NCI-H2171 (cell line): ENCODE results near the gene CDC42BPG.
"Not testable (repeated sequence)": the region's sequence is repeated elsewhere in the genome, so short reads cannot be mapped to it uniquely, and the experiment has no call there.

ENCODE experiments used
- DNase-seq: peaks from one replicate; lab custom pipeline; 2025; lab: John Stamatoyannopoulos, UW

CDC42BPG gene

GRCh38 chr11:64835616-64836447 is 8.6 kb downstream of the CDC42BPG start:
- no peak for DNase-seq

- no peak for DNase-seq
These were observed 9.5 kb downstream of the CDC42BPG start for GRCh38 chr11:64834723-64835615.

DNA sequence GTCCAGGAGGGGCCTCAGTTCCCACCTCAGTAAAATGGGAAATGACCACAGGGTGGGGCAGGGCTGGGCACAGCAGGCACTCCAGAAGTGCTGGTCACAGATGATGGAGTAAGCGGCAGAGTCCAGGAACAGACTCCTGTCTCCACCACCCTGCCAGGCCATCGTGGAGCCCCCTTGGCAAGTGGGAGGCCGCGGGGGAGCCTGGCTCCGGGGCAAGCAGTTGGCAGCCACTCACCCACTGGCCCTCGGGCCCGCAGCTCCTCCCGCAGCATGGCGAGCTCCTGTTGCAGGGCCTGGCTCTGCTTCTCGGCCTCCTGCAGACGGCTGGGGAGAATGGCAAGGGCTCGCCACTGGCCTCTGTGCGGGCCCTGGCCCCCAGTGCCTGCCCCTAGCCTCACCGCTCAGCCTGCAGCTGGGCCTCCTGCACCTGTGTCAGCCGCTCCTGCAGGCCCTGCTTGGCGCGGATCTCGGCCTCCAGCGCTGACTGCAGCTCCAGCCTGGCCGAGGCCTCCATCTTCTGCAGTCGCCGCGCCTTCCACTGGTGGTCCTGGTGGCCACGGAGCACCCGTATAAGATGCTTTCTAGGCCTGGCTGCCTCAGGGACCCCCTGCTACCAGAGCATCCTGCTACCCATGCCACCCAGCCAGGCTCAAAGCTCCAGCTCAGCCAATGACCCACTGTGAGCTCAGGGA is 10.3 kb downstream of the CDC42BPG start:
- no peak for DNase-seq

GRCh38 chr11:64833509-64833908 is 10.9 kb downstream of the CDC42BPG start:
- no peak for DNase-seq

GRCh38 chr11:64833198-64833502 is 11.3 kb downstream of the CDC42BPG start:
- no peak for DNase-seq

- DNase-seq, result no peak
These were observed 11.8 kb downstream of the CDC42BPG start for GRCh38 chr11:64832467-64833197.

GRCh38 chr11:64831411-64831891 is 13.0 kb downstream of the CDC42BPG start:
- DNase-seq, result no peak

- no peak for DNase-seq
These were observed 14.8 kb downstream of the CDC42BPG start for GRCh38 chr11:64829536-64830251.

DNA sequence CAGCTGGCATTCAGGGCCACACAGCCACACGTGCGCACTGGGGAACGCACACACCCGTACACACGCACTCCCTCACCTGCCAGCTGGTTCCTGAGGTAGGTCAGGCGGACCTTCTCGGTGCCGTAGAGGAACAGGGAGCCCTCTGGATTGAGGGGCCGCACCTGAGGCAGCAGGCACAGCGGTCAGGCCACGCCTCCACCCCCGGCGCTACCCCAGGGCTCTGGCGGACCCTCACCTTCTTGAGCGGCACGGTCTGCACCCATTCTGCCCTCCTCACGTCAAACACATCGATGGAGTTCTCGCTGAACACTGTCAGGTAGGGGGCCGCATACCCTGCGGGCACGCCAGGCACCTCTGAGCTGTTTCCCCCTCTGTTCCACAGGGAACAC is 17.0 kb downstream of the CDC42BPG start:
- no peak for DNase-seq

DNA sequence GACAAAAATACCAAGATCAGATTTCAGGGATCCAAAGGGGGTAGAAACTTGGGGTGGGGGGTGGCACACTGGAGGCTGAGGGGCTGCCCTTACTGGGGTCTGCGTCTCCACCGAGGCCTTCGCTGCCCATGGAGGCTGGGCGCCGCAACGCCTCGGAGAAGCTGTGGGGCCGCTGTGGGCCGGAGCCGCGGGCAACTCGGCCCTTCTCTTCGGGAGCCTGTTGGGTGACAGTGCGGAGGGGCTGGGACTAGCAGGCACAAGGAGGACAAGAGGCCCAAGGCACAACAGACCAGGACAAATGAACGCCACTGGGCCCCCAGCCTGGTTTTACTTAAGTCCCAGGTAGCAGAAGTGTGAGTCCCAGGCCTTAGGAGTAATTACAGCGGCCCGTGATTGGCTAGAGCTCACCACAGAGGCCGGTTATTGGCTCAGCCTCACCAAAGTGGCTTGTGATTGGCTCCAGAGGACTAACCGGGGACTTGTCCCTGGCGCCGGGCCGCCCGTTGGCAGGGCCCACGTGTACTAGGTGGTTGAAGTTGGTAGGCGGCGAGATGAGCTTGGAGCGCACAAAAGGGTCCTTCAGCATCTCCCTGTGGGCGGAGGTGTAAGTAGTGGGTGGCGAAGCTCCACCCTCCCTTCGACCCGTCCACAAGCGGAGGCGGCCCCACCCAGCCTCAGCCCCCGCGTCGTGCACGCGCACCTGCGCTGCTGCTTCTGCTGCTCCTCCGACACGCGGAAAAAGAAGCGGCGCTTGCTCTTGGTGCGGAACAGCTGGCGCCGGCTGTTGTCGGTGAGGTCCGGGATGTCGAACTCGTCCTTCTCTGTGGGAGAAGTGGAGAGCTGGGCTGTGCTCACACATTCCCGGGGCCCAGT is 17.6 kb downstream of the CDC42BPG start:
- DNase-seq, result no peak

DNA sequence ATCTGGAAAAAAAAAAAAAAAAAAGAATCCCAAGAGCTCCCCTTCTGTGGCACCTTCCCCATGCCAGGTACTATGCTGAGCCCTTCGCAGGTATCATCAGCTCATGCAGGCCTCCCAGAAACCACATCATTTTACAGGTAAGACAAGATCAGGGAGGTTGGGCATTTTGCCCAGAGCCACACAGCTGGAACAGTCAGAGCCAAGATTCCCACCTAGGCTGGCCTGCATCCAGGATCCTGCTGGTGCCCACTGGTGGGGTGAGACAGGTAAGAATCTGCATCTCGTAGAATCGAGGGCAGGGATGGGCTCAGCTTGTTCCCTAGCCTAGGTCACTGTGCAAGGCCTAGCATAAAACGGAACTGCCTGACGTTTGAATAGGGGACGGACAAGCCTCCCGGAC is 18.4 kb downstream of the CDC42BPG start:
- no peak for DNase-seq

DNA sequence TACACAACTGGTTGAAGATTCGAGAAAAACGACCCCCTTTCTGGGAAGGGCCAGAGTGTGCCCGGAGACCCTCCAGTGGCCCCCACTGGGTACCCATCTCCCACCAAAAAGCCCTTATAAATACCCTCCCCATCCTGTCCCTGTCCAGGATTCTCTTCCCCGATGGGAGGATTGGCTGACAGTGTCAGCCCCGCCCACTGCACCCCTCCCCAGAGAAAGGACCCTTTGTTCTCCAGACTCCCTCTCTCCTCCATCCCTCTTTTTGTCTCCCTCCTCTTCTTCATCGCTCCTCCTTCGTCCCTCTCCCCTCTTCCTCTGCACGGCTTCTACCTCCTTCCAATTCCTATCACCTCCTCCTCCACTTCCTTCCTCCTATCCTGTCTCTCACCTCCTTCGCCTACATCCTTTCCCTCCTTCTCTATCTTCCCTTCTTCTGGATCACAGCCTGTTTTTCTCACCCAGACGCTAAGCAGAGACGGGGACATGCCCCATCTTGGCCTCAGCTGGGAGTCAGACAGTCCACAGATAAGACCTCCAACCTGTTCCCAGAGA is 20.8 kb downstream of the CDC42BPG start:
- no peak for DNase-seq

GRCh38 chr11:64817476-64817875 is 27.0 kb downstream of the CDC42BPG start:
- DNase-seq, result no peak

DNA sequence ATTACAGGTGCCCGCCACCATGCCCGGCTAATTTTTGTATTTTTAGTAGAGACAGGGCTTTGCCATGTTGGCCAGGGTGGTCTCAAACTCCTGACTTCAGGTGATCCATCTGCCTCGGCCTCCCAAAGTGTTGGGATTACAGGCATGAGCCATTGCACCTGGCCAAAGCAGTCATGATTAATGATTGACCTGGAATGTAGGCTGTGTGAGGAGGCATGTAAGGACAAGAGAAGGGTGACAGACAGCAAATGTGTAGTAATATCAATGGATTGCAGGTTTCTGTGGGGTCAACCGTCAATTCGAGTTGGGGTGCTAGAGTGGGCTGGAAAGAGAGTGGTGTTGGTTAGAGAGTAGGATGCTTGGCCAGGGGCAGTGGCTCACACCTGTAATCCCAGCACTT is 29.0 kb downstream of the CDC42BPG start:
- not testable (repeated sequence) for DNase-seq

GRCh38 chr11:64814712-64815187 is 29.7 kb downstream of the CDC42BPG start:
- DNase-seq, result no peak

DNA sequence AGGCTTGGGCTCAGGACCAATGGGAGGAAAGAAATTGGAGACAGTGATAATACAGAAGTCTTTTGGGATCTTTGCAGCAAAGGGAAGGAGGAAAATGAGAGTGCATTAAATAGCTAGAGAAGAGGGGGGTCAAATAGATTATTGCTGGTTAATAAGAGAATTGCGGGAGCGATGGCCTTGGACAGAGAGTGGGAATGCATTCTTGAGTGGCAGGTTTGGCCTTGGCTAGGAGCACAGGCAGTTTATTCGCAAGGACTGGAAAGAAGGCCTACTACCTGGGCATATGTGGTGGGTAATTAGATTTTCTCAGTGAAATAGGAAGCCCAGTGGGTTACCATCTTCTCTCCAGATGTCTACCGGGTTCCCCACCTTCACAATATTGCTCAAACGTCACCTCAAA is 30.6 kb downstream of the CDC42BPG start:
- no peak for DNase-seq

DNA sequence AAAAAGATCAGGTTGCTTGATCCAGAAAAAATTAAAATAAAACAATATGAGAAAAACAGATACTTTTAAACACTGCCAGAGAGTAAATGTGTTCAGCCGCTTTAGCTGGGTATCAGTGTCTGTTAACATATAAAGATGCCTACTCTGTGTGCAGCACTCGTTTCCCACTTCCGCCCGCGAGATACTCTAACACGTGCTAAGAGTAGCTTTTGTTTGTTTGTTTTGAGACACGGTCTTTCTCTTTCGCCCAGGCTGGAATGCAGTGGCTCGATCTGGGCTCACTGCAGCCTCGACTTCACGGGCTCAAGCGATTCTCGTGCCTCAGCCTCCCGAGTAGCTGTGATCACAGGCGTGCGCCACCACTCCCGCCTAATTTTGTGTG is 33.6 kb downstream of the CDC42BPG start:
- no peak for DNase-seq

DNA sequence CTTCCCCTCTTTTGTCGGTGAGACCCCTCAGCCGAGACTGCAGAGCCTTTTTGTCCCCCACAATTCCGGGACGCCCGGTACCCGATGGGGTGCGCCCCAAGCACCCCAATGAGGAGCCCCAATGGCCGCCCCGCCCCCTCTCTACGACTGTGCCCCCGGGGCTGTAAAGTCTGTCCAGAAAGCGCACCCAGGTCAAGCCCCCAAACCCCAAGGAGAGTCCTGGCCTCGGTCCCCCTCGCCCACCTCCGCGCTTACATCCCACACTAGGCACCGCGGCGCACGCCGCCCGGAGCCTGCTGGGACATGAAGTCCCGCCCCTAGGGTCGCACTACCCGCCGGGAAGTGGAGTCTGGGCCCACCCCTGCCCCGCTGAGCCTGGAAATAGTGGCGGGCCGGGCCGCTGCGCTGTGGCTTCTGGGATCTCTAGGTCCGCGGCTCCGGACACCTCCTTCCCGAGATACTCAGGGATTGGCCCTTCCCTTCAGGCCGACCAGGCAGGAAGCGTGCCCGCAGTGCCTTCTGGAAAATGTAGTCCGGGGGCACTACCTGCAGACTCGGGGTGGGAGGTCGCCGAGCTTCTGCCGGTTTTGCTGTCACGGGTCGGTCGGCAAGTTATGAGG is 34.1 kb downstream of the CDC42BPG start, which contains the start of gene MEN1:
Gene MEN1 (minus strand): TSS at position 281 of the 620 bp plus-strand sequence. CDS start 442 bp downstream, outside the sequence.
- peak; percentile 94 for DNase-seq

DNA sequence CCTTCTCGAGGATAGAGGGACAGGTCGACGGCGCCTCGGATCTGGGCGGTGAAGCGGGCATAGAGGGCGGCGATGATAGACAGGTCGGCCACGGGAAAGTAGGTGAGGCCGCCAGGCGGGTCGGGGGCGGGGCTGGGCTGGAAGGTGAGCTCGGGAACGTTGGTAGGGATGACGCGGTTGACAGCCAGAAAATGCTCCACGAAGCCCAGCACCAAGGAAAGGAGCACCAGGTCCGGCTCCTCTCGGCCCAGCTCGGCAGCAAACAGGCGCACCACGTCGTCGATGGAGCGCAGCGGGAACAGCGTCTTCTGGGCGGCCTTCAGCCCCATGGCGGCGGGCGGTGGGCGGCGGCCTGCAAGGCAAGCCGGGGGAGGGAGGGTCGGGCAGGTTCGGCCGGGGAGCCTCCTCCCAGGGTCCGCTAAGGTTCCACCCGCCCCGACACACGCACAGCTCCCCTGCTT is 34.6 kb downstream of the CDC42BPG start:
- no peak for DNase-seq
